SK-N-SH treated with all-trans-retinoic acid at 6 μM for 48 hours (cell line): Measurements from ENCODE around the gene KCNJ2.

Experiments used
- ARNTL ChIP-seq: fragments of 450-650 bp; formaldehyde crosslinking; IDR thresholded peaks from 2 replicates; pipeline ENCODE4 v1.5.0; 2020; ENCODE audit warnings: low read depth, mild to moderate bottlenecking, moderate library complexity, borderline replicate concordance
- RARB ChIP-seq: fragments of 250-450 bp; sonication (Bioruptor Pico); IDR thresholded peaks from 2 replicates; pipeline ENCODE4 v1.8.0; 2021; ENCODE audit warnings: mild to moderate bottlenecking, moderate library complexity
- SNAI2 ChIP-seq: fragments of 250-450 bp; sonication (Bioruptor Pico); IDR thresholded peaks from 2 replicates; pipeline ENCODE4 v1.5.0; 2020; ENCODE audit warnings: mild to moderate bottlenecking, moderate library complexity
- ZC3H10 ChIP-seq: fragments of 250-450 bp; sonication (Bioruptor Pico); IDR thresholded peaks from 2 replicates; pipeline ENCODE4 v1.5.1; 2021; ENCODE audit warnings: mild to moderate bottlenecking, moderate library complexity

GRCh38 chr17:70207184-70207583 is 37.9 kb downstream of the KCNJ2 start:
- TF ChIP-seq ZC3H10 = no peak
- no peak for TF ChIP-seq SNAI2 (CRISPR knock-in tag)
- TF ChIP-seq ARNTL (CRISPR knock-in tag) = no peak
- no peak for TF ChIP-seq RARB (CRISPR knock-in tag)
